SU-DHL-6 (cell line): ENCODE results near the gene CCNL2.

Experiments used
- EZH2phosphoT487 ChIP-seq: fragments of 200-600 bp; sonication (generic), shearing (Covaris generic); conservative IDR thresholded peaks from 2 replicates; pipeline ENCODE4 v1.6.1; 2018; ENCODE audit warnings: mild to moderate bottlenecking, antibody characterized with exemption, low read length, moderate library complexity, mixed read lengths
- TF ChIP-seq, protein P1 (sequence below): fragments of 200-600 bp; sonication (generic); IDR thresholded peaks from one replicate; pipeline ENCODE4 v1.5.1; 2017; ENCODE audit warnings: antibody characterized with exemption, mild to moderate bottlenecking, low read length, moderate library complexity; ENCODE audit not compliant: insufficient read depth, poor library complexity, severe bottlenecking

DNA sequence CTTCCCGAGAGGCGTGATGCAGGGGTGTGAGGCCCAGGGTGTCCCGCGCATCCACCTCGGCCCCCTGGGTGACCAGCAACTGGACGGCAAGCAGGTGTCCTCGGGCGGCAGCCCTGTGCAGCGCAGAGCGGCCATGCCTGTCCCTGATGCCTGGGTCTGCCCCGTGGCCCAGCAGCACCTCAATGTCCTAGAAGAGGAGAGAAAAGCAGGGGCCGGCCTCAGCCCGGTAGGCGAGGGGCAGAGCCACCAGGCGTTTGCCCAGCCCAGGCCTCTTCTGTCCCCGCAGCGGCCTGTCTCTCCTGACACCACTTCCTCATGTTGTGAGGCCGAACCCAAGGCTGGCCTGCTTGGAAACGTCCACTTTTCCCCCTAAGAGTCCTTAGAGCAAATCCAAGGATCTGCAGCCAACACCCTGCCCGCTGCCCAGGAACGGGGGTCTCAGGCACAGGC is 20.3 kb upstream of the CCNL2 start:
- no peak for TF ChIP-seq EZH2phosphoT487
- TF ChIP-seq, protein P1, sequence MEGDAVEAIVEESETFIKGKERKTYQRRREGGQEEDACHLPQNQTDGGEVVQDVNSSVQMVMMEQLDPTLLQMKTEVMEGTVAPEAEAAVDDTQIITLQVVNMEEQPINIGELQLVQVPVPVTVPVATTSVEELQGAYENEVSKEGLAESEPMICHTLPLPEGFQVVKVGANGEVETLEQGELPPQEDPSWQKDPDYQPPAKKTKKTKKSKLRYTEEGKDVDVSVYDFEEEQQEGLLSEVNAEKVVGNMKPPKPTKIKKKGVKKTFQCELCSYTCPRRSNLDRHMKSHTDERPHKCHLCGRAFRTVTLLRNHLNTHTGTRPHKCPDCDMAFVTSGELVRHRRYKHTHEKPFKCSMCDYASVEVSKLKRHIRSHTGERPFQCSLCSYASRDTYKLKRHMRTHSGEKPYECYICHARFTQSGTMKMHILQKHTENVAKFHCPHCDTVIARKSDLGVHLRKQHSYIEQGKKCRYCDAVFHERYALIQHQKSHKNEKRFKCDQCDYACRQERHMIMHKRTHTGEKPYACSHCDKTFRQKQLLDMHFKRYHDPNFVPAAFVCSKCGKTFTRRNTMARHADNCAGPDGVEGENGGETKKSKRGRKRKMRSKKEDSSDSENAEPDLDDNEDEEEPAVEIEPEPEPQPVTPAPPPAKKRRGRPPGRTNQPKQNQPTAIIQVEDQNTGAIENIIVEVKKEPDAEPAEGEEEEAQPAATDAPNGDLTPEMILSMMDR: no peak
